GM18526 (cell line): ENCODE measurements around the gene ZFP36.
A peak's percentile ranks its signal among the peaks of the same experiment; 100 is the strongest.

Experiments
- POLR2A ChIP-seq: IDR thresholded peaks from 3 replicates; pipeline ENCODE4 v1.6.1; 2011; ENCODE audit not compliant: insufficient read length; ENCODE audit errors: extremely low read depth

The ZFP36 gene

GRCh38 chr19:39410017-39410830, 3.6 kb downstream of the ZFP36 start:
- TF ChIP-seq POLR2A, result peak; percentile 32

- TF ChIP-seq POLR2A, result no peak
These were observed 4.1 kb downstream of the ZFP36 start for GRCh38 chr19:39410831-39411080.

GRCh38 chr19:39411081-39411831, 4.6 kb downstream of the ZFP36 start:
- TF ChIP-seq POLR2A, result peak; percentile 31

- TF ChIP-seq POLR2A, result no peak
These were observed 5.1 kb downstream of the ZFP36 start for GRCh38 chr19:39411832-39412099.

- TF ChIP-seq POLR2A, result peak; percentile 90
These were observed 5.6 kb downstream of the ZFP36 start, which contains the start of gene PLEKHG2 for GRCh38 chr19:39412100-39412866. Gene PLEKHG2, plus strand, starts transcription at chr19:39412669. Its CDS starts 1,418 bp downstream, at chr19:39414087.

GRCh38 chr19:39412867-39413271, 6.2 kb downstream of the ZFP36 start:
- no peak for TF ChIP-seq POLR2A

- TF ChIP-seq POLR2A, result peak; percentile 13
These were observed 6.7 kb downstream of the ZFP36 start for GRCh38 chr19:39413272-39413910.

GRCh38 chr19:39413911-39414608, 7.4 kb downstream of the ZFP36 start:
- no peak for TF ChIP-seq POLR2A

GRCh38 chr19:39415111-39416046, 8.7 kb downstream of the ZFP36 start:
- TF ChIP-seq POLR2A, result no peak

- TF ChIP-seq POLR2A, result no peak
These were observed 9.8 kb downstream of the ZFP36 start for GRCh38 chr19:39416152-39417120.

- TF ChIP-seq POLR2A, result no peak
These were observed 11.0 kb downstream of the ZFP36 start for GRCh38 chr19:39417463-39418181.

- TF ChIP-seq POLR2A, result no peak
These were observed 12.4 kb downstream of the ZFP36 start for GRCh38 chr19:39419003-39419402.
